ENCODE data around the gene GRHL1.
"Not testable (repeated sequence)": the region's sequence is repeated elsewhere in the genome, so short reads cannot be mapped to it uniquely, and the experiment has no call there.

GRHL1 gene

GRCh38 chr2:9951522-9952285, at the start of gene GRHL1:
Gene GRHL1 (plus strand): TSS chr2:9951693. CDS start chr2:9951834, 141 bp downstream.
- Histone ChIP-seq H3K36me3 (ENCODE audit: control insufficient read depth in 1 of 2, insufficient read depth in 2 of 2, low read length in 2 of 2) (no peaks in the 10 kb centered on the region), H3K4me3 (ENCODE audit: low read depth in 1 of 2, low read length in 2 of 2) (peak within 1 kb of the TSS; percentile 42 to 71), H3K9me3 (ENCODE audit: control insufficient read depth in 1 of 2, low read length in 2 of 2) (no peaks in the 10 kb centered on the region), H3K4me1 (ENCODE audit: control insufficient read depth in 1 of 2, insufficient read depth in 2 of 2, low read length in 2 of 2) (no peaks in the 10 kb centered on the region), H3K27ac (ENCODE audit: low read length) (no peak within 1 kb of the TSS), H3K27me3 (ENCODE audit: low read depth, low read length) (no peaks in the 10 kb centered on the region)

GRCh38 chr2:9905413-9905812, 46.1 kb upstream of the GRHL1 start:
- H3K27me3 ChIP-seq (ENCODE audit: low read depth, low read length): no peaks in the 10 kb centered on the region
- no peak overlapping the region for H3K27ac ChIP-seq (ENCODE audit: low read length)
- no peak overlapping the region for H3K4me3 ChIP-seq (ENCODE audit: low read depth in 1 of 2, low read length in 2 of 2)
- no peaks in the 10 kb centered on the region for H3K9me3 ChIP-seq (ENCODE audit: control insufficient read depth in 1 of 2, low read length in 2 of 2)
- H3K4me1 ChIP-seq (ENCODE audit: control insufficient read depth in 1 of 2, insufficient read depth in 2 of 2, low read length in 2 of 2): no peaks in the 10 kb centered on the region
- no peaks in the 10 kb centered on the region for H3K36me3 ChIP-seq (ENCODE audit: control insufficient read depth in 1 of 2, insufficient read depth in 2 of 2, low read length in 2 of 2)

GRCh38 chr2:9907402-9907801, 44.1 kb upstream of the GRHL1 start:
- H3K36me3 ChIP-seq (ENCODE audit: control insufficient read depth in 1 of 2, insufficient read depth in 2 of 2, low read length in 2 of 2): no peaks in the 10 kb centered on the region
- no peak overlapping the region for H3K27ac ChIP-seq (ENCODE audit: low read length)
- H3K4me3 ChIP-seq (ENCODE audit: low read depth in 1 of 2, low read length in 2 of 2): no peak overlapping the region

GRCh38 chr2:9908639-9909038, 42.9 kb upstream of the GRHL1 start:
- H3K27me3 ChIP-seq (ENCODE audit: low read depth, low read length): no peaks in the 10 kb centered on the region
- no peak overlapping the region for H3K4me3 ChIP-seq (ENCODE audit: low read depth in 1 of 2, low read length in 2 of 2)
- H3K36me3 ChIP-seq (ENCODE audit: control insufficient read depth in 1 of 2, insufficient read depth in 2 of 2, low read length in 2 of 2): peaks cover 0 to 10% of the 10 kb centered on the region in 2 donors
- no peak overlapping the region for H3K27ac ChIP-seq (ENCODE audit: low read length)
- no peaks in the 10 kb centered on the region for H3K4me1 ChIP-seq (ENCODE audit: control insufficient read depth in 1 of 2, insufficient read depth in 2 of 2, low read length in 2 of 2)
- H3K9me3 ChIP-seq (ENCODE audit: control insufficient read depth in 1 of 2, low read length in 2 of 2): no peaks in the 10 kb centered on the region

More at GRCh38 chr2:9907402-9907801, 44.1 kb upstream of the GRHL1 start:
- Histone ChIP-seq H3K4me1 (ENCODE audit: control insufficient read depth in 1 of 2, insufficient read depth in 2 of 2, low read length in 2 of 2) (no peaks in the 10 kb centered on the region), H3K9me3 (ENCODE audit: control insufficient read depth in 1 of 2, low read length in 2 of 2) (no peaks in the 10 kb centered on the region), H3K27me3 (ENCODE audit: low read depth, low read length) (no peaks in the 10 kb centered on the region)

GRCh38 chr2:9909106-9909505, 42.4 kb upstream of the GRHL1 start:
- H3K4me1 ChIP-seq (ENCODE audit: control insufficient read depth in 1 of 2, insufficient read depth in 2 of 2, low read length in 2 of 2): no peaks in the 10 kb centered on the region
- H3K27ac ChIP-seq (ENCODE audit: low read length): no peak overlapping the region
- peaks cover 1 to 11% of the 10 kb centered on the region in 2 donors for H3K36me3 ChIP-seq (ENCODE audit: control insufficient read depth in 1 of 2, insufficient read depth in 2 of 2, low read length in 2 of 2)
- H3K9me3 ChIP-seq (ENCODE audit: control insufficient read depth in 1 of 2, low read length in 2 of 2): no peaks in the 10 kb centered on the region
- H3K27me3 ChIP-seq (ENCODE audit: low read depth, low read length): no peaks in the 10 kb centered on the region
- no peak overlapping the region for H3K4me3 ChIP-seq (ENCODE audit: low read depth in 1 of 2, low read length in 2 of 2)

- Histone ChIP-seq H3K4me1 (ENCODE audit: control insufficient read depth in 1 of 2, insufficient read depth in 2 of 2, low read length in 2 of 2) (no peaks in the 10 kb centered on the region), H3K4me3 (ENCODE audit: low read depth in 1 of 2, low read length in 2 of 2) (no peak overlapping the region), H3K36me3 (ENCODE audit: control insufficient read depth in 1 of 2, insufficient read depth in 2 of 2, low read length in 2 of 2) (peaks cover 5 to 11% of the 10 kb centered on the region in 2 donors), H3K9me3 (ENCODE audit: control insufficient read depth in 1 of 2, low read length in 2 of 2) (no peaks in the 10 kb centered on the region), H3K27me3 (ENCODE audit: low read depth, low read length) (no peaks in the 10 kb centered on the region), H3K27ac (ENCODE audit: low read length) (no peak overlapping the region)
These were observed 40.8 kb upstream of the GRHL1 start for GRCh38 chr2:9910699-9911098.

- Histone ChIP-seq H3K36me3 (ENCODE audit: control insufficient read depth in 1 of 2, insufficient read depth in 2 of 2, low read length in 2 of 2) (peaks cover 5 to 11% of the 10 kb centered on the region in 2 donors), H3K27ac (ENCODE audit: low read length) (no peak overlapping the region)
These were observed 39.0 kb upstream of the GRHL1 start for GRCh38 chr2:9912468-9912867.

GRCh38 chr2:9914384-9915065, 37.0 kb upstream of the GRHL1 start:
- peaks cover 5 to 15% of the 10 kb centered on the region in 2 donors for H3K36me3 ChIP-seq (ENCODE audit: control insufficient read depth in 1 of 2, insufficient read depth in 2 of 2, low read length in 2 of 2)

More at GRCh38 chr2:9912468-9912867, 39.0 kb upstream of the GRHL1 start:
- no peaks in the 10 kb centered on the region for H3K27me3 ChIP-seq (ENCODE audit: low read depth, low read length)
- H3K9me3 ChIP-seq (ENCODE audit: control insufficient read depth in 1 of 2, low read length in 2 of 2): no peaks in the 10 kb centered on the region
- no peak overlapping the region for H3K4me3 ChIP-seq (ENCODE audit: low read depth in 1 of 2, low read length in 2 of 2)
- H3K4me1 ChIP-seq (ENCODE audit: control insufficient read depth in 1 of 2, insufficient read depth in 2 of 2, low read length in 2 of 2): no peaks in the 10 kb centered on the region

GRCh38 chr2:9918275-9918674, 33.2 kb upstream of the GRHL1 start:
- no peaks in the 10 kb centered on the region for H3K27me3 ChIP-seq (ENCODE audit: low read depth, low read length)
- H3K9me3 ChIP-seq (ENCODE audit: control insufficient read depth in 1 of 2, low read length in 2 of 2): no peaks in the 10 kb centered on the region
- H3K36me3 ChIP-seq (ENCODE audit: control insufficient read depth in 1 of 2, insufficient read depth in 2 of 2, low read length in 2 of 2): peaks cover 9 to 16% of the 10 kb centered on the region in 2 donors
- no peak overlapping the region for H3K4me3 ChIP-seq (ENCODE audit: low read depth in 1 of 2, low read length in 2 of 2)
- no peak overlapping the region for H3K27ac ChIP-seq (ENCODE audit: low read length)
- no peaks in the 10 kb centered on the region for H3K4me1 ChIP-seq (ENCODE audit: control insufficient read depth in 1 of 2, insufficient read depth in 2 of 2, low read length in 2 of 2)

More at GRCh38 chr2:9914384-9915065, 37.0 kb upstream of the GRHL1 start:
- Histone ChIP-seq H3K4me1 (ENCODE audit: control insufficient read depth in 1 of 2, insufficient read depth in 2 of 2, low read length in 2 of 2) (no peaks in the 10 kb centered on the region), H3K27me3 (ENCODE audit: low read depth, low read length) (no peaks in the 10 kb centered on the region), H3K27ac (ENCODE audit: low read length) (no peak overlapping the region), H3K4me3 (ENCODE audit: low read depth in 1 of 2, low read length in 2 of 2) (no peak overlapping the region), H3K9me3 (ENCODE audit: control insufficient read depth in 1 of 2, low read length in 2 of 2) (no peaks in the 10 kb centered on the region)

- H3K4me1 ChIP-seq (ENCODE audit: control insufficient read depth in 1 of 2, insufficient read depth in 2 of 2, low read length in 2 of 2): no peaks in the 10 kb centered on the region
- H3K27ac ChIP-seq (ENCODE audit: low read length): no peak overlapping the region
- H3K36me3 ChIP-seq (ENCODE audit: control insufficient read depth in 1 of 2, insufficient read depth in 2 of 2, low read length in 2 of 2): peaks cover 5 to 13% of the 10 kb centered on the region in 2 donors
- H3K4me3 ChIP-seq (ENCODE audit: low read depth in 1 of 2, low read length in 2 of 2): no peak overlapping the region
- no peaks in the 10 kb centered on the region for H3K9me3 ChIP-seq (ENCODE audit: control insufficient read depth in 1 of 2, low read length in 2 of 2)
- no peaks in the 10 kb centered on the region for H3K27me3 ChIP-seq (ENCODE audit: low read depth, low read length)
These were observed 32.0 kb upstream of the GRHL1 start for GRCh38 chr2:9919512-9919911.

GRCh38 chr2:9927020-9927419, 24.5 kb upstream of the GRHL1 start:
- not testable (repeated sequence) for H3K27me3 ChIP-seq (ENCODE audit: low read depth, low read length); H3K4me1 ChIP-seq (ENCODE audit: control insufficient read depth in 1 of 2, insufficient read depth in 2 of 2, low read length in 2 of 2); H3K27ac ChIP-seq (ENCODE audit: low read length); H3K9me3 ChIP-seq (ENCODE audit: control insufficient read depth in 1 of 2, low read length in 2 of 2); H3K4me3 ChIP-seq (ENCODE audit: low read depth in 1 of 2, low read length in 2 of 2); H3K36me3 ChIP-seq (ENCODE audit: control insufficient read depth in 1 of 2, insufficient read depth in 2 of 2, low read length in 2 of 2)
